ENCODE results near the gene ENG.
"Not testable (repeated sequence)": the region's sequence is repeated elsewhere in the genome, so short reads cannot be mapped to it uniquely, and the experiment has no call there.

- TF ChIP-seq CTCF (IDR thresholded peaks at IDR 0.05 in 8 of 11, conservative IDR thresholded peaks at IDR 0.05 in 3 of 11); POLR2A (IDR thresholded peaks at IDR 0.05); POLR2AphosphoS5 (IDR thresholded peaks at IDR 0.05): not testable (repeated sequence)
Observed at GRCh38 chr9:127845619-127846018, 8.8 kb downstream of the ENG start.
